ENCODE results near the gene NNMT. TPM values are rescaled to one million over a fixed set of nuclear protein-coding genes. Genes with fewer than 3 reads are reported as not detected.
A peak's percentile ranks its signal among the peaks of the same experiment; 100 is the strongest.

Gene NNMT
- total RNA-seq, 4 donors from 2014 or later, result 157 to 968 (median 541) TPM

DNA sequence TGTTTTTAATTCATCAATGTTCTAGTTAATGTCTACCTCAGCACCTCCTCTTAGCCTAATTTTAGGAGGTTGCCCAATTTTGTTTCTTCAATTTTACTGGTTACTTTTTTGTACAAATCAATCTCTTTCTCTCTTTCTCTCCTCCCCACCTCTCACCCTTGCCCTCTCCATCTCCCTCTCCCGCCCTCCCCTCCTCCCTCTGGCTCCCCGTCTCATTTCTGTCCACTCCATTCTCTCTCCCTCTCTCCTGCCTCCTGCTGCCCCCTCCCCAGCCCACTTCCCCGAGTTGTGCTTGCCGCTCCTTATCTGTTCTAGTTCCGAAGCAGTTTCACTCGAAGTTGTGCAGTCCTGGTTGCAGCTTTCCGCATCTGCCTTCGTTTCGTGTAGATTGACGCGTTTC, 40.9 kb upstream of the NNMT start:
- peak overlapping the region; percentile 87 to 98 (median 95) for H3K27ac ChIP-seq
- intact Hi-C loops (cut with DNase I; ENCODE audit: low total_unique reads), result loop anchor here (5.0 kb wide), 1 partner anchor 93 kb away; no protein-coding TSS in a partner anchor
- no peak for DNase-seq
- peaks cover 82 to 100% of the 10 kb centered on the region in 2 donors for H3K4me1 ChIP-seq
- H3K36me3 ChIP-seq, result peaks cover 0 to 40% of the 10 kb centered on the region in 2 donors
- no peaks in the 10 kb centered on the region for H3K27me3 ChIP-seq
- in situ Hi-C loops (cut with MboI; ENCODE audit: low sequenced_read_pairs in 4 of 4), result loop anchor here in 2 of 4 donors (10.0 to 25.0 kb wide), 2 partner anchors 70 to 368 kb away; partner anchors contain the start of gene USP28 (in 1 of the 2)
- no peak for ATAC-seq
- H3K4me3 ChIP-seq, result no peak overlapping the region
- no peaks in the 10 kb centered on the region for H3K9me3 ChIP-seq
- no peak for TF ChIP-seq POLR2A (IDR thresholded peaks at IDR 0.05)
- TF ChIP-seq, protein P1, sequence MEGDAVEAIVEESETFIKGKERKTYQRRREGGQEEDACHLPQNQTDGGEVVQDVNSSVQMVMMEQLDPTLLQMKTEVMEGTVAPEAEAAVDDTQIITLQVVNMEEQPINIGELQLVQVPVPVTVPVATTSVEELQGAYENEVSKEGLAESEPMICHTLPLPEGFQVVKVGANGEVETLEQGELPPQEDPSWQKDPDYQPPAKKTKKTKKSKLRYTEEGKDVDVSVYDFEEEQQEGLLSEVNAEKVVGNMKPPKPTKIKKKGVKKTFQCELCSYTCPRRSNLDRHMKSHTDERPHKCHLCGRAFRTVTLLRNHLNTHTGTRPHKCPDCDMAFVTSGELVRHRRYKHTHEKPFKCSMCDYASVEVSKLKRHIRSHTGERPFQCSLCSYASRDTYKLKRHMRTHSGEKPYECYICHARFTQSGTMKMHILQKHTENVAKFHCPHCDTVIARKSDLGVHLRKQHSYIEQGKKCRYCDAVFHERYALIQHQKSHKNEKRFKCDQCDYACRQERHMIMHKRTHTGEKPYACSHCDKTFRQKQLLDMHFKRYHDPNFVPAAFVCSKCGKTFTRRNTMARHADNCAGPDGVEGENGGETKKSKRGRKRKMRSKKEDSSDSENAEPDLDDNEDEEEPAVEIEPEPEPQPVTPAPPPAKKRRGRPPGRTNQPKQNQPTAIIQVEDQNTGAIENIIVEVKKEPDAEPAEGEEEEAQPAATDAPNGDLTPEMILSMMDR (IDR thresholded peaks at IDR 0.05 in 4 of 5, conservative IDR thresholded peaks at IDR 0.05 in 1 of 5), result no peak

DNA sequence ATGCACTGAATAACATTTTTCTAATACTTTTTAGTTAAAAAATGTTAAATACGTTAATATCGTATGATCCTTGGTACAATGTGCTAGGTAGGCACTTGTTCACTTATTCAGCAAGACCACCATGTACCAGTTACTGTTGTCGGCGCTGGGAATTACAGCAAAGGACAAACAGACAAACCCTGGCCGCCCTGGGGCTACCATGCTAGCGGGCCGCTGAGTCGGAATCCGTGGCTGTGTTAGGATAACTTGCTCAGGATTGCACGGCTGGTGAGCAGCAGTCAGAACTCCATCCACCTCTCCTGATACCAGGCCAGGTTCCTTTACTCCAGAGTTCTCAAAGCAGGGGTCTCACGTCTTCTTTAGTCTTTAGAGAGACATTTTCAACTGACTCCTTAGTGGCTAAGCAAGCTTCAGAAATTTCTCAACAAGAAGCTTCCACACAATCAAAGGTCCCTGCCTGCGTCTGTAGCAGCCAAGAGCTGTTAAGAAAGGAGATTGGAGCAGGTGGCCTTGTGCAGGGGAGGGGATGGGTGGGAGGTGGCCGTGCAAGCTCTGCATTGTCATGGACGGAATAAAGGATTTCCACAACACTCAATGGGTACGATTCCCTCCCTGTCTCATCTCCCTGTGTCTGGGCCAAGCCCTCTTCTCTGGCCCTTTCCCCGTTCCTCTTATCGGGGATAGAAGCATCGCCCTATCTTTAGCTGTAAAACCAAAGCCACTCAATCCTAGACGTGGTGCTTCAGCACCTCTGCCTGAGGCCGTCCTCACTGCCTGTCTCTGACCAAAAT, 39.8 kb upstream of the NNMT start:
- in situ Hi-C loops (cut with MboI; ENCODE audit: low sequenced_read_pairs in 4 of 4), result loop anchor here in 2 of 4 donors (10.0 to 25.0 kb wide), 2 partner anchors 72 to 369 kb away; partner anchors contain the start of gene USP28 (in 1 of the 2)
- ATAC-seq, result no peak

DNA sequence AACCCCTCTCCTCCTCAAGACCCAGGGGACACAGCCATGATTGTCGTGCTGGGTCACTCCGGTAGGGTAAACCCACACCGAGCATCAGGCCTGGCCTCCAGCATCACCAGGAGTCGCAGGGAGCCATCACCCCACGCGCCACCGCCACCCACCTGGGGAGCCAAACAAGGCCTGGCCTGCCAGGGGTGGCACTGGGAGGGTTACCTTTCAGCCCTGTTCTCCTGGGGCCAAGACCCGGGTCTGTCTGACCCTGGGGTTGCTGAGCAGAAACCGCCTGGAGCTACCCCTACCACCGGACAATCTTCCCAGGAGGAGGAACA, 39.3 kb upstream of the NNMT start:
- H3K9me3 ChIP-seq, result no peaks in the 10 kb centered on the region
- peak overlapping the region; percentile 87 to 98 (median 95) for H3K27ac ChIP-seq
- DNase-seq (peak; percentile 65 to 77), ATAC-seq (peak in 1 of 2 donors; percentile 1)
- no peaks in the 10 kb centered on the region for H3K27me3 ChIP-seq
- peaks cover 0 to 24% of the 10 kb centered on the region in 2 donors for H3K36me3 ChIP-seq
- H3K4me3 ChIP-seq, result peak overlapping the region in 2 of 4 donors; percentile 1 to 17
- no peak for TF ChIP-seq POLR2A (IDR thresholded peaks at IDR 0.05)
- TF ChIP-seq, protein P1 (IDR thresholded peaks at IDR 0.05 in 4 of 5, conservative IDR thresholded peaks at IDR 0.05 in 1 of 5), result peak in 1 of 5 experiments; percentile 18
- in situ Hi-C loops (cut with MboI; ENCODE audit: low sequenced_read_pairs in 4 of 4), result loop anchor here in 2 of 4 donors (10.0 to 25.0 kb wide), 2 partner anchors 72 to 370 kb away; partner anchors contain the start of gene USP28 (in 1 of the 2)
- peaks cover 76 to 94% of the 10 kb centered on the region in 2 donors for H3K4me1 ChIP-seq
- intact Hi-C loops (cut with DNase I; ENCODE audit: low total_unique reads), result loop anchor here (5.0 kb wide), 1 partner anchor 95 kb away; no protein-coding TSS in a partner anchor

More for the DNA sequence above, 39.8 kb upstream of the NNMT start:
- Histone ChIP-seq H3K9me3 (no peaks in the 10 kb centered on the region), H3K27me3 (no peaks in the 10 kb centered on the region), H3K4me1 (peaks cover 80 to 100% of the 10 kb centered on the region in 2 donors), H3K4me3 (peak overlapping the region in 1 of 4 donors; percentile 2), H3K36me3 (peaks cover 0 to 29% of the 10 kb centered on the region in 2 donors), H3K27ac (peak overlapping the region; percentile 87 to 98 (median 95))
- DNase-seq, result no peak
- intact Hi-C loops (cut with DNase I; ENCODE audit: low total_unique reads), result loop anchor here (5.0 kb wide), 1 partner anchor 94 kb away; no protein-coding TSS in a partner anchor
- TF ChIP-seq POLR2A (IDR thresholded peaks at IDR 0.05), result no peak
- TF ChIP-seq, protein P1 (IDR thresholded peaks at IDR 0.05 in 4 of 5, conservative IDR thresholded peaks at IDR 0.05 in 1 of 5), result no peak

DNA sequence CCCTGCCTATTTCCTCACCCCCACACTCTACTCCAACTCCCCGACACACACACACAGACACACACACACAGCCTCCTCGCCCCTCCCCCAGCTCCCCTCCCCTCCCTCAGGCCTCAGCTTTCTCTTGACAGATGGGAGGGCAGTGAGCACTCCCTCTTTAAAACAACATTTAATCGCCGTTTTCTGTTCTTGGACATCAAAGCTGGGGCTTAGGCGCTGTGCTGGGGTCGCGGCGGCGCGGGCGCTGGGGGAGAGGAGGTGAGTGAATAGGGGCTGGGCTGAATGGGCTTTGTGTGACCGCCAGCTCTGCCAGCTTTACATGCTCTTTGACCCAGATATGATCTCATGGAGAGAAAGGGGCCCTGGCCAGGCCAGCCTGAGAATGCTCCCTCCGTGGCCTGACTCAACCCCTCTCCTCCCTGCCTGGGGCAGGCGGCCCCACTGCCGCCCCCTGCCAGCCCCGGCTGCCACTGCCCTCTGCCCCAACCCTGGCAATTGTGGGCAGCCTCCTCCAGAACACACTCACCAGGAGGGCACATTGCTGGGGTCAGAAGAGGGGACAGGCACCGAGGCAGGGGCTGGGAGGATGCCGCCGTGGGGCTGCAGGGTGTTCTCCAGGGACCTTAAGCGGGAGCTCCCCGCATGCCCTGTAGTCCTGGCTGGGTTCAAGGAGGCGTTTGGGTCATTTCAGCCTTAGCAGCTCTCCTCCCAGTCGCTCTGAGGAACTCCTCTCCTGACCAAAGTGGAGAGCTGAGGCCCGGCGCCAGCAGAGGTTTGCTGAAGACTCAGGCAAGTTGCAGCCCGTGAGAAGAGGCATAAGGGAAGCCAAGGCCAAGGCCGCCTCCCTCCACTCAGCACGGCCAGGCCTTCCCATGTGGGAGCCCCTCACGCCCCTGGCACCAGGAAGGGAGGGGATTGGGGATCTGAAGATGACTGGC, 38.3 kb upstream of the NNMT start:
- Histone ChIP-seq H3K27ac (peak overlapping the region; percentile 87 to 98 (median 95)), H3K4me1 (peaks cover 67 to 89% of the 10 kb centered on the region in 2 donors), H3K36me3 (peaks cover 0 to 15% of the 10 kb centered on the region in 2 donors), H3K4me3 (peak overlapping the region in 2 of 4 donors; percentile 17 to 26), H3K9me3 (no peaks in the 10 kb centered on the region), H3K27me3 (no peaks in the 10 kb centered on the region)
- intact Hi-C loops (cut with DNase I; ENCODE audit: low total_unique reads) (loop anchor here (2.0 to 5.0 kb wide), 3 partner anchors 59 to 199 kb away; partner anchors contain the start of gene ZBTB16), in situ Hi-C loops (cut with MboI; ENCODE audit: low sequenced_read_pairs in 4 of 4) (loop anchor here in 2 of 4 donors (10.0 to 25.0 kb wide), 2 partner anchors 73 to 371 kb away; partner anchors contain the start of gene USP28 (in 1 of the 2))
- ATAC-seq (peak; percentile 8 to 18), DNase-seq (peak; percentile 63 to 84)
- peak in 1 of 2 donors; percentile 12 for TF ChIP-seq POLR2A (IDR thresholded peaks at IDR 0.05)
- TF ChIP-seq, protein P1 (IDR thresholded peaks at IDR 0.05 in 4 of 5, conservative IDR thresholded peaks at IDR 0.05 in 1 of 5), result peak in 2 of 5 experiments; percentile 38 to 40

All from gastrocnemius medialis (tissue), 4 donors.